K562 (cell line): Measurements from ENCODE around the gene TPRG1L. TPM values are rescaled to one million over a fixed set of nuclear protein-coding genes. Genes with fewer than 3 reads are reported as not detected.

Experiments
- BDP1 ChIP-seq: IDR thresholded peaks from 3 replicates; pipeline ENCODE4 v1.6.1; 2011; ENCODE audit not compliant: insufficient read length, insufficient read depth
- HDAC2 ChIP-seq: fragments of 450-650 bp; IDR thresholded peaks from 2 replicates; pipeline ENCODE4 v1.6.1; 2016; ENCODE audit warnings: mild to moderate bottlenecking
- IRF2 ChIP-seq: sonication (generic); formaldehyde crosslinking; IDR thresholded peaks from 2 replicates; pipeline ENCODE4 v1.8.1; 2022; ENCODE audit warnings: mild to moderate bottlenecking, missing genetic modification reagents
- RAD51 ChIP-seq: fragments of 450-650 bp; IDR thresholded peaks from 2 replicates; pipeline ENCODE4 v1.7.1; 2016; ENCODE audit warnings: low read depth, mild to moderate bottlenecking, borderline replicate concordance
- RB1 ChIP-seq: fragments of 450-650 bp; IDR thresholded peaks from 2 replicates; pipeline ENCODE4 v1.6.1; 2017; ENCODE audit warnings: low read depth, mild to moderate bottlenecking
- RBM17 ChIP-seq: fragments of 200-400 bp; formaldehyde crosslinking; IDR thresholded peaks from 2 replicates; pipeline ENCODE4 v1.6.1; 2017; ENCODE audit warnings: low read depth, mild to moderate bottlenecking, low read length, borderline replicate concordance
- STAT6 ChIP-seq: sonication (generic); formaldehyde crosslinking; IDR thresholded peaks from 2 replicates; pipeline ENCODE4 v1.8.1; 2023; ENCODE audit warnings: mild to moderate bottlenecking, missing genetic modification reagents
- TARDBP ChIP-seq: fragments of 450-650 bp; IDR thresholded peaks from 2 replicates; pipeline ENCODE4 v1.6.1; 2016
- TEAD1 ChIP-seq, 2 experiments: fragments of 450-650 bp in 1 of 2; sonication (generic) in 1 of 2; formaldehyde crosslinking; IDR thresholded peaks; 2 replicates each; pipeline versions ENCODE4 v1.4.0 to v1.8.0; 2020 to 2022; ENCODE audit warnings: mild to moderate bottlenecking in 2 of 2, missing genetic modification reagents in 1 of 2
- ZBTB43 ChIP-seq: sonication (generic); formaldehyde crosslinking; IDR thresholded peaks from 2 replicates; pipeline ENCODE4 v1.8.0; 2023; ENCODE audit warnings: mild to moderate bottlenecking, missing genetic modification reagents
- ZNF165 ChIP-seq: fragments of 250-450 bp; sonication (Bioruptor Pico); IDR thresholded peaks from 2 replicates; pipeline ENCODE4 v1.4.0; 2020; ENCODE audit warnings: borderline replicate concordance
- ZNF217 ChIP-seq: sonication (generic); formaldehyde crosslinking; IDR thresholded peaks from 2 replicates; pipeline ENCODE4 v1.8.0; 2022; ENCODE audit warnings: mild to moderate bottlenecking, missing genetic modification reagents
- ZNF282 ChIP-seq: sonication (generic); formaldehyde crosslinking; IDR thresholded peaks from 2 replicates; pipeline ENCODE4 v1.8.1; 2023; ENCODE audit warnings: missing genetic modification reagents
- ZNF436 ChIP-seq: fragments of 250-450, 450-650 bp; sonication (Bioruptor Pico); formaldehyde crosslinking; IDR thresholded peaks from 2 replicates; pipeline ENCODE4 v1.7.0; 2020; ENCODE audit warnings: mild to moderate bottlenecking
- ZNF644 ChIP-seq: fragments of 200-800 bp; sonication (Bioruptor generic); IDR thresholded peaks from 2 replicates; pipeline ENCODE4 v1.6.1; 2016; ENCODE audit warnings: low read depth, missing genetic modification characterization, missing compliant biosample characterization
- ZNF764 ChIP-seq: fragments of 250-450 bp; sonication (Bioruptor Pico); IDR thresholded peaks from 2 replicates; pipeline ENCODE4 v1.4.0; 2020; ENCODE audit warnings: low read depth, mild to moderate bottlenecking, moderate library complexity
- ZNF77 ChIP-seq: fragments of 250-450 bp; sonication (Bioruptor Pico); IDR thresholded peaks from 2 replicates; pipeline ENCODE4 v1.5.0; 2020
- polyA plus RNA-seq, 8 experiments: library from polyadenylated mRNA; depleted of rRNA in 4 of 8; stranded (reverse) in 5 of 8; unstranded in 3 of 8; fragments of >200 nt; fragmentation: Nextera tagmentation in 2 of 8; fragmentation: Illumina TruSeq in 1 of 8; extraction: Ambion mirVana in 2 of 8; extraction: Trizol in 1 of 8; gene quantifications; 2 replicates each; pipeline versions ENCODE4 v1.2.1 to v1.2.3, GENCODE V29; 2011 to 2014; ENCODE audit warnings: inconsistent platforms in 1 of 8, missing spikeins in 1 of 8
- total RNA-seq, 7 experiments: library from RNA; depleted of rRNA in 6 of 7; stranded (reverse); fragments of >200 nt in 6 of 7; fragmentation: Illumina TruSeq in 2 of 7; extraction: Trizol in 2 of 7; gene quantifications; 2 replicates each; pipeline versions ENCODE4 v1.2.1 to v1.2.3, GENCODE V29; 2011 to 2021; ENCODE audit warnings: low replicate concordance in 1 of 7
- TF ChIP-seq, protein P1 (sequence below), 2 experiments: fragments of 150-350 bp in 1 of 2; IDR thresholded peaks; 2 replicates each; pipeline ENCODE4 v1.6.1; 2012 to 2016; ENCODE audit warnings: low read depth in 2 of 2, low read length in 2 of 2, mild to moderate bottlenecking in 1 of 2, moderate library complexity in 1 of 2
- TF ChIP-seq, protein P2 (sequence below): fragments of 250-450 bp; sonication (Bioruptor Pico); IDR thresholded peaks from 2 replicates; pipeline ENCODE4 v1.5.0; 2021

Gene TPRG1L
- total and polyA plus RNA-seq, 9 of the 15 experiments (the other 6 are each of a cell fraction or from before 2014, with no cell fraction given), result 1.6 to 11.0 (median 6.2) TPM

DNA sequence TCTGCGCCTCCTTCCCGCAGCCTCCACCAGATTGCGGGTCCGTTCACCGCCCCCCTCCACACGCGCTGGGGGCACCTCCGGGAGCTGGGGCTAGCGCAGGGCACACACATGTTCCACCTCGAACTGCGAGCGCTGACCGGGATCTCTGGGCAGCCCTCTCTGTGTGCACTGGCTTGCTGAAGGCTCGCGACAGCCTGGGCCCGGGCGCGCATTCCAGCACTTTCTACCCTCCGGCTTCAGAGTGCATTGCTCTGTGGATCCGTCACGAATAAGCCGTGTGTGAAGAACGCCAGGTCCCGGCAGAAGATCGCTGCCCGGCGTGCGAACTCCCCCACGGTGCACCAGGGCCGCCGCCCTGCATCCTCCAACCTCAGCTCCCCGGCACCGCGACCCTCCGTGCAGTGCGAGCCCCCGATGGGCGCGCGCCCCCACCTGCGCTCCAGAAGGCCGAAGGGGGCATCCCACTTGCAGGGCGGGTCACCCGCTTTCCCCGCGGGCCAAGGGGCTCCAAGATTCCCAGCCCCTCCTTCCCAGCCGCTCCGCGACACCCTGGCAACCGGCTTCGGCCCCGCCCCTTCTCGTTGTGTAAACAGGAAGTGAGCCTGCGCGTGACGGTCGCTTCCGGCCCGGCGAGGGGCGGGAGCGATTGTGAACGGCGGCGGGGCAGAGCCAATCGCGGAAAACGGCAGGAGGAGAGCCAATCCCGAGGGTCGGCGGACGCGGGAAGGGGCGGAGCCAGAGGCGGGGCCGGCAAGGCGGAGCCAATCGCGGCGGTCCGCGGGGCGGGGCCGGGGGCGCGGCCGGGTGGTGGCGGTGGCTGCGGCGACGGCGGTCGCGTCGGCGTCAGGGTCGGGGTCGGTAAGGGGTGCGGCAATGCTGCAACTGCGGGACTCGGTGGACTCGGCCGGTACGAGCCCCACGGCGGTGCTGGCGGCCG is at the start of gene TPRG1L (continued):
- TF ChIP-seq RBM17 (no peak), ZNF644 (tag) (no peak), TEAD1 (CRISPR knock-in tag; IDR thresholded peaks at IDR 0.05) (peak in 1 of 2 experiments; percentile 50; a peak in 1 of 4 replicates), ZBTB43 (no peak), ZNF77 (no peak), ZNF282 (no peak), ZNF165 (no peak), BDP1 (no peak), HDAC2 (no peak; the same call in 1 of the 2 replicates), ZNF436 (no peak), STAT6 (CRISPR knock-in tag) (no peak), IRF2 (CRISPR knock-in tag) (no peak), ZNF217 (CRISPR knock-in tag) (no peak), RAD51 (peak; percentile 57; the same call in 1 of the 2 replicates), TARDBP (no peak), ZNF764 (no peak), RB1 (peak; percentile 31; the same call in 1 of the 2 replicates)
- TF ChIP-seq, protein P1, sequence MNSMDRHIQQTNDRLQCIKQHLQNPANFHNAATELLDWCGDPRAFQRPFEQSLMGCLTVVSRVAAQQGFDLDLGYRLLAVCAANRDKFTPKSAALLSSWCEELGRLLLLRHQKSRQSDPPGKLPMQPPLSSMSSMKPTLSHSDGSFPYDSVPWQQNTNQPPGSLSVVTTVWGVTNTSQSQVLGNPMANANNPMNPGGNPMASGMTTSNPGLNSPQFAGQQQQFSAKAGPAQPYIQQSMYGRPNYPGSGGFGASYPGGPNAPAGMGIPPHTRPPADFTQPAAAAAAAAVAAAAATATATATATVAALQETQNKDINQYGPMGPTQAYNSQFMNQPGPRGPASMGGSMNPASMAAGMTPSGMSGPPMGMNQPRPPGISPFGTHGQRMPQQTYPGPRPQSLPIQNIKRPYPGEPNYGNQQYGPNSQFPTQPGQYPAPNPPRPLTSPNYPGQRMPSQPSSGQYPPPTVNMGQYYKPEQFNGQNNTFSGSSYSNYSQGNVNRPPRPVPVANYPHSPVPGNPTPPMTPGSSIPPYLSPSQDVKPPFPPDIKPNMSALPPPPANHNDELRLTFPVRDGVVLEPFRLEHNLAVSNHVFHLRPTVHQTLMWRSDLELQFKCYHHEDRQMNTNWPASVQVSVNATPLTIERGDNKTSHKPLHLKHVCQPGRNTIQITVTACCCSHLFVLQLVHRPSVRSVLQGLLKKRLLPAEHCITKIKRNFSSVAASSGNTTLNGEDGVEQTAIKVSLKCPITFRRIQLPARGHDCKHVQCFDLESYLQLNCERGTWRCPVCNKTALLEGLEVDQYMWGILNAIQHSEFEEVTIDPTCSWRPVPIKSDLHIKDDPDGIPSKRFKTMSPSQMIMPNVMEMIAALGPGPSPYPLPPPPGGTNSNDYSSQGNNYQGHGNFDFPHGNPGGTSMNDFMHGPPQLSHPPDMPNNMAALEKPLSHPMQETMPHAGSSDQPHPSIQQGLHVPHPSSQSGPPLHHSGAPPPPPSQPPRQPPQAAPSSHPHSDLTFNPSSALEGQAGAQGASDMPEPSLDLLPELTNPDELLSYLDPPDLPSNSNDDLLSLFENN (IDR thresholded peaks at IDR 0.05; ENCODE audit: low read depth in 2 of 2, low read length in 2 of 2), result no peak
- TF ChIP-seq, protein P2, sequence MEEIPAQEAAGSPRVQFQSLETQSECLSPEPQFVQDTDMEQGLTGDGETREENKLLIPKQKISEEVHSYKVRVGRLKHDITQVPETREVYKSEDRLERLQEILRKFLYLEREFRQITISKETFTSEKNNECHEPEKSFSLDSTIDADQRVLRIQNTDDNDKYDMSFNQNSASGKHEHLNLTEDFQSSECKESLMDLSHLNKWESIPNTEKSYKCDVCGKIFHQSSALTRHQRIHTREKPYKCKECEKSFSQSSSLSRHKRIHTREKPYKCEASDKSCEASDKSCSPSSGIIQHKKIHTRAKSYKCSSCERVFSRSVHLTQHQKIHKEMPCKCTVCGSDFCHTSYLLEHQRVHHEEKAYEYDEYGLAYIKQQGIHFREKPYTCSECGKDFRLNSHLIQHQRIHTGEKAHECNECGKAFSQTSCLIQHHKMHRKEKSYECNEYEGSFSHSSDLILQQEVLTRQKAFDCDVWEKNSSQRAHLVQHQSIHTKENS, result no peak
